Retinal pigment epithelial cell (primary cell): ENCODE data around the gene REEP2.

Experiments
- DNase-seq: peaks from one replicate; pipeline ENCODE4 v3.0.0-alpha.2; 2010; ENCODE audit warnings: low read depth
- H3K4me3 ChIP-seq: 2 replicates; pipeline ENCODE4 v1.5.1; 2011; ENCODE audit warnings: mild to moderate bottlenecking, low read length, control low read depth, moderate library complexity
- TF ChIP-seq, protein P1 (sequence below): conservative IDR thresholded peaks from 2 replicates; pipeline ENCODE4 v1.5.1; 2011; ENCODE audit warnings: low read depth, low read length, control low read depth, inconsistent platforms

Gene REEP2

DNA sequence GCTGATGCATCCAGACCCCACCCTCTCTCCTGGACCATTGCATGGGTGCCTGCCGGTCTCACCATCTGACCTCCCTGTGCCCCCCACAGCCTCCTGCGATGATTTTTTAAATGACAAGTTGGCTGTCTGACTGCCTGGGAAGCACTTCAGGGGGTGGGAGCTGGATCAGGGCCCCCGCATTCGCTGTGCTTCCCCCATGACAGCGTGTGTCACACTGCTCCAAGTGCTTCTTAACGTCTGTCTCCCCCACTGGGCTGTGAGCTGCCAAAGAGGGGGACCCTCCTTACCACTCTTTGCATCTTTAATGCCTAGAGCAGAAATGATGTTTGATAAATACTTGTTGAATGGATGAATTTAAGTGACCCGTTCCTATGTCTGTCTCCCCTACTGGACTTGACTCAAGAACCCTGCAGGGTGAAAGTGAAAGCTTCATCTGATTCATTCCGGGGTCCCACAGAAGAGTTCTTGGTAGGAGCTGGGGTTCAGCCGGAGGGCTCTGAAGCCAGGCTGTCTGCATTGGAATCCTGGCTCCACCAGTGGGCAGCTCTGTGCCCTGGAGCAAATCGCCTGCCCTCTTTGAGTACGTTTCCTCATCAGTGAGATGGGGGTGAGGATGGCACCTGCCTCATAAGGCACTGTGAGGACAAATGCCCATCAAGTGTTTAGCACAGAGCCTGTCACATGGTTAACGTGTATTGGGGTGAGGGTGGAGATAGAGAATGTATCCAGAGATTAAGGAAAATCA is 18.8 kb downstream of the REEP2 start:
- DNase-seq, result no peak
- TF ChIP-seq, protein P1, sequence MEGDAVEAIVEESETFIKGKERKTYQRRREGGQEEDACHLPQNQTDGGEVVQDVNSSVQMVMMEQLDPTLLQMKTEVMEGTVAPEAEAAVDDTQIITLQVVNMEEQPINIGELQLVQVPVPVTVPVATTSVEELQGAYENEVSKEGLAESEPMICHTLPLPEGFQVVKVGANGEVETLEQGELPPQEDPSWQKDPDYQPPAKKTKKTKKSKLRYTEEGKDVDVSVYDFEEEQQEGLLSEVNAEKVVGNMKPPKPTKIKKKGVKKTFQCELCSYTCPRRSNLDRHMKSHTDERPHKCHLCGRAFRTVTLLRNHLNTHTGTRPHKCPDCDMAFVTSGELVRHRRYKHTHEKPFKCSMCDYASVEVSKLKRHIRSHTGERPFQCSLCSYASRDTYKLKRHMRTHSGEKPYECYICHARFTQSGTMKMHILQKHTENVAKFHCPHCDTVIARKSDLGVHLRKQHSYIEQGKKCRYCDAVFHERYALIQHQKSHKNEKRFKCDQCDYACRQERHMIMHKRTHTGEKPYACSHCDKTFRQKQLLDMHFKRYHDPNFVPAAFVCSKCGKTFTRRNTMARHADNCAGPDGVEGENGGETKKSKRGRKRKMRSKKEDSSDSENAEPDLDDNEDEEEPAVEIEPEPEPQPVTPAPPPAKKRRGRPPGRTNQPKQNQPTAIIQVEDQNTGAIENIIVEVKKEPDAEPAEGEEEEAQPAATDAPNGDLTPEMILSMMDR, result peak; percentile 28
- no peak overlapping the region for H3K4me3 ChIP-seq

DNA sequence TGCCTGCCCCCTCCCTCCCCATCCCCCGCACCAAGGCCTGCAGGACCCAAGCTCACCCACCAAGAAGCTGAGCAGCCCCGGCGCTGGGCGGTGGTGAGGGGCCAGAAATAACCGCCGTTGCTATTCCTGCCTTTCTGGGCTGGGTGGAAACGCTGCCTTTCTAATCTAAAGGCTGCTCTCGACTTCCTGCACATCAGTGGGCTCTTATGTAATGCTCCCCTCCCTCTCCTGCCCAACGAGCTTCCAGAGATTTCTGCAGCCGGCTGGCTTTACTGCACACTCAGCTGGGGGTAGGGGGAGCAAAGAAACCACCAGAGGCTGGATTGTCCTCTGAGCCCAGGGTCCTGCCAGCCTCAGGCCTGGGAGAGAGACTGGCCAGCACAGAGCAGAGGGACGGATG is 19.5 kb downstream of the REEP2 start:
- DNase-seq, result no peak
- no peak overlapping the region for H3K4me3 ChIP-seq
- TF ChIP-seq, protein P1, result no peak

DNA sequence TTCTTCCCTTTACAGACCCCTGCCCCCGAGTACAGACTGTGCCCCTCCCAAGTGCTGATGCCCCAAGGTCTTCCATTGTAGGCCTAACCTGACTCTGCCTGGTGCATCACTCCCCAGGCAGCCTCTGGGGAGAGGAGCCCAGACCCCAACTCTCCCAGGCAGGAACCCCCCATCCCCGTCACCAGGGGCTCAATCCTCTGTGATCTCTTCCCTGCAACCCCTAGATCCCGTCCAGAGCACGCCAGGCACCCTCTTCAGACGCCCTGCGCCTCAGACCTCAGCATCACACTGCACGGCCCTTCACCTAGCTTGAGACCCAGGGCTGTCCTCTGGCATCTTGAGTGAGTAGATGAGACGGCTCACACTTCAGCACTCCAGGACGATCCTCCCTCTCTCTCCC is 20.0 kb downstream of the REEP2 start:
- DNase-seq, result no peak
- TF ChIP-seq, protein P1, result no peak
- no peak overlapping the region for H3K4me3 ChIP-seq

DNA sequence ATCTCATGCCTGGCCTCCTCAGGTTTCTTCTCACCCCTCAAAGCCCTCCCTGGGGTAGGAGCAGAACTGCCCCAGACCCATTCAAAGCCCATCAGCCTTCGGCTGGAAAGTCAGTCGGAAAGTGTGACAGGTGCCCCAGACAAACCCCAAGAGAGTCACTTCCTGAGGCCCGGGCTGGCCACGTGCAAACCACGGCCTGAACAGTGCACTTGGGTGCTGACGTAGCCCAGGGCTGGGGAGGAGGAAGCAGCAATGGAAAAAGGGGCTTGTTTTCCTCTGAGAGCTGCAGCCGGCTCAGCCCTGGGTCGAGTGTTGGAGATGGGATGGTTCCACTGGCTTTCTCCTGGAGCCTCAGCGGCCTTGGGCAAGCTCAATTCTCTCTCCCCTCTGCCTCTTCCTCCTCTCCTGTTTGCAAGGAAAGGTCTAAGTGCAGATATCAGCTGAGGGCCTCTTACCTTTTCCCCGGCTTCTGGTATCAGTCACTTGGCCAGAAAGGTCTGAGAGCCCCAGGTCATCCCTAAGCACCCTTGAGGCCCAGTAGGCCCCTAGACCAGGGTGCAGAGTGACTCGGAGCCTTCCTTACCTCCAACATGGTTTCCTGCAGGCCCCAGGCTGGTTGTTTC is 20.6 kb downstream of the REEP2 start:
- no peak for DNase-seq
- TF ChIP-seq, protein P1, result no peak
- no peak overlapping the region for H3K4me3 ChIP-seq

DNA sequence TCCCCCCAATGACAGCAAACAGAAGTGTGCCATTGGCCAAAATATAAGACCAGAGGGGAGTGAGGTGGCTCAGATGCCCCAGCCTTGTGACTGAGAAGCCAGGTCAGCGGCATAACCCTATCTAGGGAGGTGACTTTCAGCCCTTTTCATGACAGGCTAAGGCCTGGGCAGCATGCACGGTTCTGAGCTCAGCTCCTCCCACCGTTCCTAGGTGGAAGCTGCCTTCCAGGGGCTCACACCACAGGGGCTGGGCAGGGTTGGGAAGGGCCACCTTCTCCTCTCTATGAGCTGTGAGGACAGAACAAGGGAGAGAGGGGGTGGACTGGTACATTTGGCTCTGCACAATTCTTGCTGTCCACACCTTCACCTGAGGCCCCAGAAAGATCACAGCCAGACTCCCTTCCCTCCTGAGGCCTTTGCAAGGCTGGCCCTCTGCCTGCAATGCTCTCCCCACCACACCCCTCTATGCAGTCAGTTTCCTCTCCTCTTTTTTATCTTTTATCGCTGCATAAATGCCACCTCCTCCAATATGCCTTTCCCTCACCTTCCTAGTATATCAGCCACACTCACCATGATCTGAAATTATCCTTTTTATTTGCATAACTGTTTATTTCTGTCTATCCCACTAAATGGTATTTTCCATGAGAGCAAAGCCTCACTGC is 21.3 kb downstream of the REEP2 start:
- DNase-seq, result no peak
- TF ChIP-seq, protein P1, result no peak
- H3K4me3 ChIP-seq, result no peak overlapping the region

DNA sequence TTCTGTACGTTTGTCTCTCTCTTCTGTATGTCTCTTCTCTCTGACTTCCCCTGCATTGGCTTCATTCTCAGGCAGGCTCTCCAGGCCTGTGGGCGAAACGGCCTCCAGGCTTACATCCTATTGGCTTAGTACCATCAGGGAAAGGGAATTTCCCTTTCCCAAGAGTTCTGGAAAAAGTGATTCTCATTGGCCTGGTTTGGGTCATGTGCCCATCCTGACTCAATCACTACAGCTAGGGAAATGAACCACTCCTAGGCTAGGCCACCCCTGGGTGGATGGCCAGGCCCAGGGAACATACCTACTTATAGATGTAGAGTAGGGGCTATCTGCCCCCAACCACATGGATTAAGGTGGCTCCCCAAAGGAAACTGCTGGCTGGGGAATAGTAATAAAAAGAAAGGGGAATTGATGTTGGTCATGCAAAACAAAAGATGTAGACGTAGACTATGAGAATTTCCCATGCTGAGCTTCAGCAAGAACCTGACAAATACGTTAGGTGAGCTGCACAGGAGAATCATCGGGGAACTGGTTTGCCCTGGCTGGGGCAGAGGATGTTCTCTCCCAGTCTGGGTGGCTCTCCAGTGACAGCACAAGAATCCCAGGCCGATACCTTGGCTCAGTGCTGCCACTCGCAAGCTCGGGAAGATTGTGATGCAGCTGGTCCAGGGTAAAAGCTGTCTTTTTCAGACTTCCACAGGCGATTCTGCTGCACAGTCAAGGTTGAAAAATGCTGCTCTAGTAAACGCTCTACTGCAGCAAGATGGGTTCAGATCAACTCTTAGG is 22.7 kb downstream of the REEP2 start:
- TF ChIP-seq, protein P1, result no peak
- no peak for DNase-seq
- no peak overlapping the region for H3K4me3 ChIP-seq
